Epidermal melanocyte (primary cell): ENCODE results near the gene C5orf46.

ENCODE experiments used
- DNase-seq: peaks from one replicate; pipeline ENCODE4 v3.0.0; 2011; ENCODE audit warnings: low spot score; ENCODE audit not compliant: insufficient read length

Gene C5orf46

DNA sequence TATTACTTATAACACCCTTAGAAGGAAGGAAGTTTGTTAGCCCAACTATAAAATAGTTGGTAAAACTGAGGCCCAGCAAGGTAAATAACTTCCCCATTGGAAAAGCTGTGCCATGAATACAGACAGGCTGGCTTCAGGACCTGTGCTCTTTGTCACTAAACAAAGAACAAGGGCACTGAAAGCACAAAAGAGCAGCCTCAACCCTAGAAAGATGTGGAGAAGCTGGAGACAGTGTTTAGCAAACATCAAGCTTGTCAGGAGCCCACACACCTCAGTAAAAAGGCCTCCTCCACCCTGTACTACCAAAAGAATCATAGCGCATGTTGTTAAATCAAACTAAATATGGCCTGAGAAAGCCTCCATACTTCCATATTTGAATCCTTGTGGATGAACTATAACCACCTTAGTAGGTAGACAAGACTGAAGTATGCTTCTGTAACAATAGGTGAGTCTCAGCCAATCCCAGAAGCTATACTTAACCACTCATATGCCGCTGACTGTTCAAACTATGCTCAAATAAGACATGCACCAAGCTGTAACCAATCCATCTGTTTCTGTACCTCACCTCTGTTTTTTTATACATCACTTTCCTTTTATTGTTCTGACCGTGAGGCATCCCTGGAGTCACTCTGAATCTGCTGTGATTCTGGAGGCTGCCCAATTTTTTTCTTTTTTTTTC is 46.2 kb downstream of the C5orf46 start:
- DNase-seq, result no peak

DNA sequence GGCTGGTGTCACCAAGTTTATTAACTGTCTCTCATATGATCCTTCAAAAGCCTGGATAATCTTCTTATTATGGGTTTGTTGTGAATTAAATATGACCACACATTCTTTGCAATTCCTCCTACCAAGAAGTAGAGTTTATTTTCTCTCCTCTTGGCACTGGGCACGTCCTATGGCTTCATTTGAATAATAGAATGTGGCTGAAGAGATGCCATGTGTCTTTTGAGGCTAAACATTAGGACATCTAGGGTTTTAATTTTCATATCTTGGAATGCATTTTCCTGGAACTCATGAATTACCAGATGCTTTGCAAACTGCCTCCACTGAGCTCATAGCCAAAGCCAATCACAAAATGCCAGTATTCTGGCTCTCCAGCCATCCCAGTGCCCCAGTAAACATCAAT is 47.8 kb downstream of the C5orf46 start:
- DNase-seq, result no peak

DNA sequence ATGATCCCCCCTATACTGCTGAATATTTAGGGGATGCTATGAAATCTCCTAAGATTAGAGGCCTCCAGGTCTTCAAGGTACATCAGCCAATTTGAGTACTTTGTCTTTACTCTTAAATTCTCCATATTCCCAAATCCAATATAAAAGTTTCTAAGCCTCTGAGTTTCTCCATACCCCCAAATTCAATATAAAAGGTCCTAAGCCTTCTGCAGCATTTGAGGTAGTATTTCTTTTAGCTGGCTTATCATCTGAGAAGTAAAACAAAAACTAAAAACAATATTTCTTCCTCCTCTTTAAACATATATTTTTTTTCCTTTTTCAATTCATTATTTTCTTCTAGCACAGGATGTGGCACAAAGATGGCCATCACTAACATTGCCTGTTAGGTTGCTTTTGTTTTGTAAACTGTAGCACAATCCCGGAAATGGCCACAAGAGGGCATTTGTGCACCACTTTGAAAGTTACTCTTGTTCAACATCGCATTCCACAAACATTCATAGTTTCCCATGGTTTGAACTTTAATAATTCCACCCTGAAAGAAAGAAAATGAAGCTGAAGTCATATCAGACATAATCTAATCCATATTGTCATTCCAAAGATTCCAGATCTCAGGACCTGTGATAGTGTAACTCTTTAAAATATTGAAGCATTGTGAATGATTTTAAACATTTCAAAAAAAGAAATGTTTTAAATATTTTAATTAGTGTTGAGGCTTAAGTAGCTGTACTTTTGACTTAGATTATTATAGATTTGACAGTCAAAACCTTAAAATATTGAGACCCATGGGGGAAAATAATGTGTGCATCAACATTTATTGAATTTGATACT is 48.8 kb downstream of the C5orf46 start:
- DNase-seq, result peak; percentile 49

DNA sequence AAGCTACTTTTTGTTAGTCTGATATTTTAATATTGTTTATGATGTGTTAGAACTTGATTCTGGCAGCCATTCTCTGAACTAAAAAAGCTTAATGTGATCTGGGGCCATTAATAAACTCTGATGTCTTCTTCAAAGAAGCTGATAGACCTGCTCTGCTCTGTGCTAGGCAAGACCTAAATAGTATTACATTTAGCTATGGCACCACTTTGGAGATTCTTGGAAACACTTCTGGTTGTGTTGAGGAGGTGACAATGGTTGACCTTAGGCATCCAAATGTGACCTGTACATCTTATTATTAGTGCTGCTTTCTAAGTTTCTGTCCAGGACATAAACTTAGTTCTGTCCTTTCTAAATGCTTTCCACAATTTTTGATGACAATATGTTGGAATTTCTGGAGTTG is 49.5 kb downstream of the C5orf46 start:
- DNase-seq, result no peak

DNA sequence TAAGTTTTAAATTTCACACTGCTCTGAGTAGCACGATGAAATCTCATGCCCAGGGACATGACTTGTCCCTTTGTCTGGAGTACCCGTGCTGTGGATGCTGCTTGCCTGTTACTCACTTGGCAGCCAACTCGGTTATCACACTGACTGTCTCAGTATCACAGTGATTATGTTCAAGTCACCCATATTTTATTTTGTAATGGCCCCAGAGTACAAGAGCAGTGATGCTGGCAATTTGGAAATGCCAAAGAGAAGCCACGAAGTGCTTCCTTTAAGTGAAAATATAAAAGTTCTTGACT is 50.6 kb downstream of the C5orf46 start:
- no peak for DNase-seq

DNA sequence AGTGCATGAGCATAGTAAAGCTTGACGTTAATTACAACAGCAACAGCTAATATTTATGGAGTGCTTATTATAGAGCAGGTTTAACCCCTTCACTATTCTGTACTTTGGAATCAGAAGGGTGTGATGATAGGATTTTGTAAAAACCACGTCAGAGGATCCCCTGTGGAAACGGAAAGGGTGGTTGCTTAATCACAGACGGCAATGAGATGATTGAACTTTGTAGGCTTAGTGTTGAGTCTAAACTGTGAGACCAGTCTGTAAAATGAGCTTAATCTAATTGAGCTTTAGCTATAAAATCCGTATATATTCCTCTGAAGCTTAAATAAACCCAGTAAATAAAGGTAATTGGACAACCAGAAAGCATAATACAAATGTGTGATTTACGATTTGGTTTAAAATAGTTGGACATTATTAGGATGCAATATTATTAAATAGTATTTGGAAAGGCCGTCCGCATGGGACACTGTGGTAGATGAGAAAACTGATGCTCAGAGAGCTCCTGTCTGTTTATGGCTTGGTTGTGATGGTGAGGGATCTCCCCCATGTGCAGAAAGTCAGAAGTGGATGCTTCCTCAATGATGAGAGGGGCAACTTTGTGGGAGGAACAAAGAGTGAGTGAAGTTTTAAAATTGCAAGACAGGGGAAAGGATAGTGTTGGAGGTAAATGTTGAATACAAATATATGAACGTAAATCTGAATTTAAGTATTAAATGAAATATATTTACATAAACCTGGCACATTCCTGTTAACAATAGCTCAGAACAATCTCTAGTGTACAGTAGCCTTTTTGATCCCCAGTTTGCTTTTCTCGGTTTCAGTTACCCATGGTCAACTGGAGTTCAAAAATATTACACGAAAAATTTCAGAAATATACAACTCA is 51.2 kb downstream of the C5orf46 start:
- DNase-seq, result no peak

DNA sequence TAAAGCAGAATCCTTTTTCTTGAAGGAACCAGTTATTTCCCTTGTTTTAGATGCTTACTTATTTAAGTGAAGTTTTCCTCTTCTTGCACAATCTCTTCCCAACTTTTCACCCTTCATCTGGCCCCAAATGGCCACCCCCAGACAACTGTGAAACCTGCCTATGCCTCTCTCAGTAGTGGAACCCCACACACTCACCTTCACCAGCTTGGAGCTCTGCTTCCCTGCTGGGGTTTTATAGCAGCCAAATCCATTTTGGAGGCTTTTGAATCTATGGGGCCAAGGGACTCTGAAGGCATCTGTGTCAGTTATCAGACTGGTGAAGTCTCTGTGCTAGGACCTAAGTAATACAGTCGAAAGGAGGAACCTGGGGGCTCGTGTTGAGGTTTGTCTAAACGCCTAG is 52.0 kb downstream of the C5orf46 start:
- DNase-seq, result no peak

DNA sequence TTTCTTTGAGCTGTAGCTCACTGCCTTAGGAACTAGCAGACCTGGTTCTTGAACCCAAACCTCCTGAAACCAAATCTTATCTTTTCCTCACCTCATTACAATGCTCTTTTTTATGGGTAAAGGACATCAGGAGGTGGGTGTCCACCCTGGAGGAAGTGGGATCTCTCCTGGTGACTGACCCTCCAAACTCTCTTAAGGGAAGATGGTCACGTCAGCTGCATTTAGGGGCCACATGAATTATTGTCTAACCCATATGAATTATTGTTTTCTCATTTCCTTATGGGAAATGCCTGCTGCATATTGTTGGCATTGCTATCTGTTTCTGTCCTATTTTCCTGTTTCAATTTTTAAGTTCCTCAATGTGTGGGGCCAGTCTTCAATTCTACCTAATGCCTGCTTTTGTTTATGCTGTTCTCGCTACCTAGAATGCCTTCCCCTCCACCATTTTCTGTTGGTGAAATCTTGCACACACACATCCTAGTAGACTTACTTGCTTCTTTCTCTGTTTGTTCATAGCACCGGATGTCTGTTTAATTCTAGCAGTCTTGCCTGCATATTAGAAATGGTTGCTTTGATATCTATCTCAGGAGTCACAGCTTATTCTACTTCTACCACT is 52.9 kb downstream of the C5orf46 start:
- DNase-seq, result no peak

DNA sequence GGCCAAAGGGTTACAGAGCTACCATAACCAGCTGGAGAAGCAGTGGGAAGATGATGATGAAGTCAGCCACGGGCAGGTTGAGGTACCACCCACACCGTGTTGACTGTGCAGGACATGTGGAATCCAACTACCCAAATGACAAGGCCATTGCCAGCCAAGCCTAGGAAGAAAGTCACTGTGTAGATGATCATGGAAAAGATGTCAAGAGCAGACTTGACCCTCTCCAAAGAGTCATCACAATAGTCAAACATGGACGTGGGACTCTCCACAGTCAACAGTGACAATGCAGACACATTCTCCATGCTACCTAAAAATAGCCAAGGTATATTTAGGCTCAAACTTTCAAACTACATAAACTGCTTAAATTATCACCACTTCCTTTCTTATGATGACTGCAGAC is 54.0 kb downstream of the C5orf46 start:
- no peak for DNase-seq

DNA sequence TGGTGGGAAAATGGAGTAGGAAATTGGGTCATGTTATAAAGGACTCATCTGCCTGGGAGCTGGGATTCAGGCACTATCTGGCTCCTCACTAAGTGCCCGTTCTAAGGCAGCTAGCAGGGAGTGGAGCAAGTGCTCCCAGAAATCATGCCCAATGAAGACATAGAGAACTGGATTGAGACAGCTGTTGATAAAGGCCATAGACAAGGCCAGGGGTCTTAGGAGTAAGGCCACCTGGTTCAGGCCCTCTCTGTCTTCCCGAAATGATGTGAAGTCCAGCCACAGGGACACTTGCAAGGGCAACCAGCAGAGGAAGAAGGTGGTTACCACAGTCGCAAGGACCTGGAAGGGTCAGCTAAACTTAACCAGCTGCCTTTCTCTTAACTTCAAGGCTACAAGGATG is 54.8 kb downstream of the C5orf46 start:
- DNase-seq, result no peak

DNA sequence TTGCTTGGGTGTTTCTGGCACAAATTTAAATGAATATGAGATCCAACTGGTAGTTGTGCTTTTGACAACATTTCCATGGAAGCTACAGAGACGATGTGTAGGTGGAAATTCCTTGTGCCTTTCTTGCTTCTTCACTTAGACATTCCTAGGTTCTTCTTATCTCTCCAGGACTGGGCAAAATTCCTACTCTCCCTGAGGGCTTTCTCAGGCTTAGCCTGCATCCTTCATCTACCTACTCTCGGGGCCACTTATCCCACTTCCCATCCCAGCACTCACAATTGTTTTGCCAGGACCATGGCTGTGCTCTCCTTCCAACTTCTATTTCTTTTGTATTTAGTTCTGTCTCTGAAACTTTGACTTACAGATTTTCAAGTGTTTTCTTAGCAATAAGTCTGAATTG is 57.1 kb downstream of the C5orf46 start:
- DNase-seq, result no peak

DNA sequence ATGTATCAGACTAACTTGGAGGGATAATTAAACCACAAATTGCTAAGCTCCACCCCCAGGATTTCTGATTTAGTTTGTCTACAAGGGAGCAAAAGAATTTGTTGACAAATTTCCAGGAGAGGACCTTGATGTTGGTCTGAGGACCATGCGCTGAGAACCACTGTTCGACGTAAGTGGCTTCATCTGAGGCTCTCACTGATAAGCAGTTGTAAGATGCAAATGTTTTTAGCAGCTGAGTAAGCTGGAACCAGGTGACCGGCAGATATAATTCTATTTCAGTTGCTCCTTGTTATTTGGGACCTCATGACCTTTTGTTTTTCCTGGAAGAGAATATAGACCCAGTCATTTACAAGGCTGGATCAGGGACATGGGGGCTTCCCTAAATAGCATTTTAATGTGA is 60.7 kb downstream of the C5orf46 start:
- DNase-seq, result no peak

DNA sequence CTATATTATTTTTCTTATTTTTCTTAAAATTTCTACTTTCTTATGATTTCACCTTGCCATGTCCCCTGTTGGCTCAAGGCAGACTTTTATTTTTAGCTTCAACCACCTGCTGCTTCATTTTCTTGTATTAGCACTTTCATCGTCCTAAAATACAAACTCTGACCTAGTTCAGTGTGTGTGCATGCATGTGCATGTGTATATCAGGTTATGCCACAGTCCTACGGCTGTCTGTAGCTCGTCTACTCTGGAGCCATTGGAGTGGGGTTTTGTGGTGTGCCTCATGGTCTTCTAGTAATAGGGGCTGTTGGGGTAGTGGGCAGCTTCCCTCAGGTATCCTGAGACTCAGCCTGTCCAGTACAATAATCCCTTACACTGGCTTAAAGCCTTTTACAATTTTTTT is 61.5 kb downstream of the C5orf46 start:
- DNase-seq, result no peak

DNA sequence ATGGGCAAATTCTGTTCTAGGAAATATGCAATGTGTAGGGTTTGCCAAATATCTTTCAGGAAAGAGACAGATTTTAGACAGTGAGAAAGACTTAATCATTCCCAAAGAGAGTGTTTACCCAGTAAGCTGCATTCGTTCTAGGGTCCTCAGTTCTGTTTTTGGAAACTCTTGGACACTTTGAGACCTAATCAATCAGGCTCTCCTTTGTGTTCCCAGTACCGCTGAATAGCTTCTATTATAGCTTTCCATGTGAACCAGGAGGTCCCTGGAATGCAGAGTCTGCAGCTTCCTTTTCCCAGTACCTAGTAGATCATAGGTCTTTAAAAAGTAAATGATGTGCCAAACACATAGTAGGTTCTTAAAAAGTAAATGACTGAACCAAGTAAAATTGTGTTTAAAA is 63.5 kb downstream of the C5orf46 start:
- no peak for DNase-seq
